ENCODE measurements around the gene ZNF444. TPM values are rescaled to one million over a fixed set of nuclear protein-coding genes. Genes with fewer than 3 reads are reported as not detected.

The ZNF444 gene
- total and polyA plus RNA-seq, 4 donors = 6.1 to 30.4 (median 21.0) TPM

DNA sequence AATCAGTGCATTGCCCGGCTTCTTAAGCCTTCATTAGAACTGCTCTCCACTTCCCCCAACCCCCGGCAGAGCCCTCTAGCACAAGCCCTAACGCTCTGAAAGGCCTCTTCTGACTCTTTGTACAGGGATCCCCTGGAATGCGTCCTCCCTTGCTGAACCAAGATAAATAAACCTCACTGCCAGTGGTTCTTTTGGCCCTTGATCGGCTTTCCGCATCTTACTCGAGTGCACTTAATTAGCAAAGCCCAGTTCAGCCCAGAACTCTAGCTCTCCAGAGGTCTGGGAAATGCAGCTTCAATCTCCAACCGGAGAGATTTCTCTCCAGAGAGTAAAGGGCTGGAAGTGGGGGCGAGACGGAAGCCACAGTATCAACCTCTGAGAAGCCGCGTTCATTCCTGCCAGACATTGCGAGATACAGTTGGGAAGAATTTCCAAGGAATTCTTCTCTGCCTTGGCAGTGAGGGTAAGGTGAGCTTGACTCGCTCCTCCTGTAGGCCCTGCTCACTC is 8.7 kb upstream of the ZNF444 start:
- H3K27ac ChIP-seq (ENCODE audit: low read depth in 1 of 2, low read length in 2 of 2) = no peak overlapping the region
- peaks cover 0 to 25% (median 21%) of the 10 kb centered on the region in 4 donors for H3K4me1 ChIP-seq (ENCODE audit: control insufficient read depth in 4 of 4, insufficient read depth in 4 of 4, low read length in 3 of 4)
- 57% methylated on average over 14 of the region's 14 CpGs for WGBS
- TF ChIP-seq TAF1 (conservative IDR thresholded peaks at IDR 0.05) (no peak), GABPA (IDR thresholded peaks at IDR 0.05 in 1 of 2, conservative IDR thresholded peaks at IDR 0.05 in 1 of 2) (no peak), SP1 (IDR thresholded peaks at IDR 0.05) (no peak), EGR1 (IDR thresholded peaks at IDR 0.05; ENCODE audit: low read depth in 2 of 2) (no peak), YY1 (IDR thresholded peaks at IDR 0.05) (no peak), RAD21 (IDR thresholded peaks at IDR 0.05) (no peak), FOXA2 (IDR thresholded peaks at IDR 0.05) (no peak), RXRA (IDR thresholded peaks at IDR 0.05) (no peak)
- TF ChIP-seq, protein P1, sequence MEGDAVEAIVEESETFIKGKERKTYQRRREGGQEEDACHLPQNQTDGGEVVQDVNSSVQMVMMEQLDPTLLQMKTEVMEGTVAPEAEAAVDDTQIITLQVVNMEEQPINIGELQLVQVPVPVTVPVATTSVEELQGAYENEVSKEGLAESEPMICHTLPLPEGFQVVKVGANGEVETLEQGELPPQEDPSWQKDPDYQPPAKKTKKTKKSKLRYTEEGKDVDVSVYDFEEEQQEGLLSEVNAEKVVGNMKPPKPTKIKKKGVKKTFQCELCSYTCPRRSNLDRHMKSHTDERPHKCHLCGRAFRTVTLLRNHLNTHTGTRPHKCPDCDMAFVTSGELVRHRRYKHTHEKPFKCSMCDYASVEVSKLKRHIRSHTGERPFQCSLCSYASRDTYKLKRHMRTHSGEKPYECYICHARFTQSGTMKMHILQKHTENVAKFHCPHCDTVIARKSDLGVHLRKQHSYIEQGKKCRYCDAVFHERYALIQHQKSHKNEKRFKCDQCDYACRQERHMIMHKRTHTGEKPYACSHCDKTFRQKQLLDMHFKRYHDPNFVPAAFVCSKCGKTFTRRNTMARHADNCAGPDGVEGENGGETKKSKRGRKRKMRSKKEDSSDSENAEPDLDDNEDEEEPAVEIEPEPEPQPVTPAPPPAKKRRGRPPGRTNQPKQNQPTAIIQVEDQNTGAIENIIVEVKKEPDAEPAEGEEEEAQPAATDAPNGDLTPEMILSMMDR (IDR thresholded peaks at IDR 0.05; ENCODE audit: low read depth, low read length, missing input control) = no peak
- TF ChIP-seq, protein P2, sequence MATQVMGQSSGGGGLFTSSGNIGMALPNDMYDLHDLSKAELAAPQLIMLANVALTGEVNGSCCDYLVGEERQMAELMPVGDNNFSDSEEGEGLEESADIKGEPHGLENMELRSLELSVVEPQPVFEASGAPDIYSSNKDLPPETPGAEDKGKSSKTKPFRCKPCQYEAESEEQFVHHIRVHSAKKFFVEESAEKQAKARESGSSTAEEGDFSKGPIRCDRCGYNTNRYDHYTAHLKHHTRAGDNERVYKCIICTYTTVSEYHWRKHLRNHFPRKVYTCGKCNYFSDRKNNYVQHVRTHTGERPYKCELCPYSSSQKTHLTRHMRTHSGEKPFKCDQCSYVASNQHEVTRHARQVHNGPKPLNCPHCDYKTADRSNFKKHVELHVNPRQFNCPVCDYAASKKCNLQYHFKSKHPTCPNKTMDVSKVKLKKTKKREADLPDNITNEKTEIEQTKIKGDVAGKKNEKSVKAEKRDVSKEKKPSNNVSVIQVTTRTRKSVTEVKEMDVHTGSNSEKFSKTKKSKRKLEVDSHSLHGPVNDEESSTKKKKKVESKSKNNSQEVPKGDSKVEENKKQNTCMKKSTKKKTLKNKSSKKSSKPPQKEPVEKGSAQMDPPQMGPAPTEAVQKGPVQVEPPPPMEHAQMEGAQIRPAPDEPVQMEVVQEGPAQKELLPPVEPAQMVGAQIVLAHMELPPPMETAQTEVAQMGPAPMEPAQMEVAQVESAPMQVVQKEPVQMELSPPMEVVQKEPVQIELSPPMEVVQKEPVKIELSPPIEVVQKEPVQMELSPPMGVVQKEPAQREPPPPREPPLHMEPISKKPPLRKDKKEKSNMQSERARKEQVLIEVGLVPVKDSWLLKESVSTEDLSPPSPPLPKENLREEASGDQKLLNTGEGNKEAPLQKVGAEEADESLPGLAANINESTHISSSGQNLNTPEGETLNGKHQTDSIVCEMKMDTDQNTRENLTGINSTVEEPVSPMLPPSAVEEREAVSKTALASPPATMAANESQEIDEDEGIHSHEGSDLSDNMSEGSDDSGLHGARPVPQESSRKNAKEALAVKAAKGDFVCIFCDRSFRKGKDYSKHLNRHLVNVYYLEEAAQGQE (IDR thresholded peaks at IDR 0.05) = no peak
- H3K27me3 ChIP-seq (ENCODE audit: control insufficient read depth in 4 of 4, insufficient read depth in 4 of 4, low read length in 3 of 4) = no peaks in the 10 kb centered on the region
- no peaks in the 10 kb centered on the region for H3K36me3 ChIP-seq (ENCODE audit: control insufficient read depth in 4 of 4, insufficient read depth in 3 of 4, low read depth in 1 of 4, low read length in 3 of 4)
- no peak overlapping the region for H3K9ac ChIP-seq (ENCODE audit: low read depth in 1 of 2, low read length in 2 of 2)
- H3K4me3 ChIP-seq (ENCODE audit: low read depth in 1 of 3, low read length in 3 of 3) = no peak overlapping the region
- DNase-seq (ENCODE audit: low spot score) = no peak
- H3K9me3 ChIP-seq (ENCODE audit: control insufficient read depth in 4 of 4, low read length in 3 of 4) = no peaks in the 10 kb centered on the region

DNA sequence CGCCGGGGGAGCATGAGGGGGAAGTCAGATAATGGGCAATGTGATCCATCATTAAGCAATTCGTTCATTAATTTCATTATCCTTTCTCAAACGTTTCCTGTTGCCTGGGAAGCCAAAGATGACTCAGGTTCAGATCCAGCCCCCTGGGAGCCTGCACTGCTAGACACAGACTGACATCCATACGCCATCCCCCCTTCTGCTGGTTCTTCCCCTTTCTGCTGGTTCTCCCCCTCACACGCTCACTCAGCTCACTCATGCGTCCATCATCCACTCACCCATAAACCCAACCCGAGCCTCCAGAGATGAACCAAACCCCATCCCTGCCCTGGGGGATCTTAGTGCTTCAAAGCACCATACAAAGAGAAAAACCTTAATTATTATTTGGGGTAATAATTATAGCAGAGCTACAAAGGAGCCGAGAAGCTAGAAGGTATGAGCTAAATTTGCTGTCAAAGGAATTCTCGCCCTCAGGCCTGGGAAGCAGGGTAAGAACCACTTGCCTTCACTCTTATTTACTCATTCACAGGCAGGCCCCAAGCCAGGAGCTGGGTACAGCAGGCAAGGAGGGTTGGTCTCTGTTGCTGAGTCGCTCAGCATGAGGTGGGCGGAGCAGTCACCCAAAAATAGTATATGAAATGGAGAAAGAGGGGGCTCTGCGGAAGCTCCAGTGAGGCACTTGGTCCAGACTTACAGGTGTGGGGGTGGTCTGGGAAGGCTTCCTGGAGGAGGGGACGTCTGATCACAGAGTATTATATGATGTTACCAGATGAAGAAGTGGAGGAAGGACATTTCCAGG is 7.0 kb upstream of the ZNF444 start:
- Histone ChIP-seq H3K9ac (ENCODE audit: low read depth in 1 of 2, low read length in 2 of 2) (no peak overlapping the region), H3K4me1 (ENCODE audit: control insufficient read depth in 4 of 4, insufficient read depth in 4 of 4, low read length in 3 of 4) (peaks cover 1 to 36% (median 33%) of the 10 kb centered on the region in 4 donors), H3K4me3 (ENCODE audit: low read depth in 1 of 3, low read length in 3 of 3) (no peak overlapping the region), H3K9me3 (ENCODE audit: control insufficient read depth in 4 of 4, low read length in 3 of 4) (no peaks in the 10 kb centered on the region), H3K27ac (ENCODE audit: low read depth in 1 of 2, low read length in 2 of 2) (no peak overlapping the region), H3K36me3 (ENCODE audit: control insufficient read depth in 4 of 4, insufficient read depth in 3 of 4, low read depth in 1 of 4, low read length in 3 of 4) (no peaks in the 10 kb centered on the region), H3K27me3 (ENCODE audit: control insufficient read depth in 4 of 4, insufficient read depth in 4 of 4, low read length in 3 of 4) (no peaks in the 10 kb centered on the region)
- TF ChIP-seq RAD21 (IDR thresholded peaks at IDR 0.05) (no peak), NR2F2 (IDR thresholded peaks at IDR 0.05) (no peak), YY1 (IDR thresholded peaks at IDR 0.05) (no peak), EGR1 (IDR thresholded peaks at IDR 0.05; ENCODE audit: low read depth in 2 of 2) (no peak)
- no peak for DNase-seq (ENCODE audit: low spot score)
- 88% methylated on average over 14 of the region's 14 CpGs for WGBS

DNA sequence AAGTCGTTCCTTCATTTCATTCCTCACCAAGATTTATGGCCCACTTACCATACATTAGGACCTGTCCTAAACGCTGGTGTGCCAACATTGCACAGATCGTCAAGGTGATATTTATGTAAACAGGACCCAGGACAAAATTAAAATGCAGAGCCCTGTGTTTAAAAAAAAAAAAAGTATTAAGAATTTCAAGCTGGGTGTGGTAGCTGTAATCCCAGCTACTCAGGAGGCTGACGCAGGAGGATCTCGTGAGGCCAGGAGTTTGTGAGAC is 6.5 kb upstream of the ZNF444 start:
- TF ChIP-seq TAF1 (conservative IDR thresholded peaks at IDR 0.05) (no peak), JUND (IDR thresholded peaks at IDR 0.05) (no peak), EGR1 (IDR thresholded peaks at IDR 0.05; ENCODE audit: low read depth in 2 of 2) (no peak), NR2F2 (IDR thresholded peaks at IDR 0.05) (no peak), RXRA (IDR thresholded peaks at IDR 0.05) (no peak)
- TF ChIP-seq, protein P2 (IDR thresholded peaks at IDR 0.05) = no peak
- TF ChIP-seq, protein P3, sequence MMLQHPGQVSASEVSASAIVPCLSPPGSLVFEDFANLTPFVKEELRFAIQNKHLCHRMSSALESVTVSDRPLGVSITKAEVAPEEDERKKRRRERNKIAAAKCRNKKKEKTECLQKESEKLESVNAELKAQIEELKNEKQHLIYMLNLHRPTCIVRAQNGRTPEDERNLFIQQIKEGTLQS (IDR thresholded peaks at IDR 0.05) = no peak
- Histone ChIP-seq H3K27ac (ENCODE audit: low read depth in 1 of 2, low read length in 2 of 2) (no peak overlapping the region), H3K4me1 (ENCODE audit: control insufficient read depth in 4 of 4, insufficient read depth in 4 of 4, low read length in 3 of 4) (peaks cover 1 to 36% (median 33%) of the 10 kb centered on the region in 4 donors), H3K36me3 (ENCODE audit: control insufficient read depth in 4 of 4, insufficient read depth in 3 of 4, low read depth in 1 of 4, low read length in 3 of 4) (no peaks in the 10 kb centered on the region), H3K9ac (ENCODE audit: low read depth in 1 of 2, low read length in 2 of 2) (no peak overlapping the region), H3K4me3 (ENCODE audit: low read depth in 1 of 3, low read length in 3 of 3) (no peak overlapping the region), H3K9me3 (ENCODE audit: control insufficient read depth in 4 of 4, low read length in 3 of 4) (no peaks in the 10 kb centered on the region), H3K27me3 (ENCODE audit: control insufficient read depth in 4 of 4, insufficient read depth in 4 of 4, low read length in 3 of 4) (no peaks in the 10 kb centered on the region)
- no peak for DNase-seq (ENCODE audit: low spot score)
- WGBS = 83% methylated on average over 5 of the region's 5 CpGs
